PFSK-1 (cell line): ENCODE results near the gene ADGRL2.

Experiments
- FOXP2 ChIP-seq: optimal IDR thresholded peaks from 2 replicates; pipeline ENCODE3; 2011; ENCODE audit warnings: borderline replicate concordance, control low read depth, inconsistent platforms; ENCODE audit not compliant: insufficient read depth; ENCODE audit errors: extremely low read length, extremely low read depth
- POLR2AphosphoS5 ChIP-seq: IDR thresholded peaks from 2 replicates; pipeline ENCODE4 v1.6.1; 2012; ENCODE audit warnings: low read depth, mild to moderate bottlenecking, control low read depth, low read length, moderate library complexity
- SIN3A ChIP-seq: IDR thresholded peaks from 2 replicates; pipeline ENCODE4 v1.6.1; 2012; ENCODE audit warnings: mild to moderate bottlenecking, low read length, moderate library complexity, borderline replicate concordance; ENCODE audit not compliant: insufficient read depth
- TAF1 ChIP-seq: IDR thresholded peaks from 2 replicates; pipeline ENCODE4 v1.6.1; 2012; ENCODE audit warnings: low read length, control low read depth, borderline replicate concordance; ENCODE audit not compliant: insufficient read depth
- TF ChIP-seq, protein P1 (sequence below), 2 experiments: IDR thresholded peaks; 2 replicates each; pipeline versions ENCODE4 v1.6.1 to v1.8.0; 2011 to 2012; ENCODE audit warnings: low read depth in 2 of 2, low read length in 2 of 2, control low read depth in 1 of 2, inconsistent platforms in 1 of 2, mild to moderate bottlenecking in 1 of 2, moderate library complexity in 1 of 2; ENCODE audit not compliant: insufficient read depth in 1 of 2

The ADGRL2 gene

DNA sequence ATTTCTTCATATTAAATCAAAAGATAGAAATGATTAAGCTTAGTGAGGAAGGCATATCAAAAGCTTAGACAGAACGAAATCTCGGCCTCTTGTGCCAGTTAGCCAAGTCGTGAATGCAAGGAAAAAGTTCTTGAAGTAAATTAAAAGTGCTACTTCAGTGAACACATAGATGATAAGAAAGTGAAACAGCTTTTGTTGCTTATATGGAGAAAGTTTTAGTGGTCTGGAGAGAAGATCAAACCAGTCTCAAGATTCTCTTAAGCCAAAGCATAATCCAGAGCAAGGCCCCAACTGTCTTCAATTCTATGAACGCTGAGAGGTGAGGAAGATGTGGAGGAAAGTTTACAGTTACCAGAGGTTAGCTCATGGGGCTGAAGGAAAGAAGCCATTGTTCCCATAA lies 88.4 kb downstream of the ADGRL2 start:
- no peak for TF ChIP-seq POLR2AphosphoS5
- TF ChIP-seq, protein P1, sequence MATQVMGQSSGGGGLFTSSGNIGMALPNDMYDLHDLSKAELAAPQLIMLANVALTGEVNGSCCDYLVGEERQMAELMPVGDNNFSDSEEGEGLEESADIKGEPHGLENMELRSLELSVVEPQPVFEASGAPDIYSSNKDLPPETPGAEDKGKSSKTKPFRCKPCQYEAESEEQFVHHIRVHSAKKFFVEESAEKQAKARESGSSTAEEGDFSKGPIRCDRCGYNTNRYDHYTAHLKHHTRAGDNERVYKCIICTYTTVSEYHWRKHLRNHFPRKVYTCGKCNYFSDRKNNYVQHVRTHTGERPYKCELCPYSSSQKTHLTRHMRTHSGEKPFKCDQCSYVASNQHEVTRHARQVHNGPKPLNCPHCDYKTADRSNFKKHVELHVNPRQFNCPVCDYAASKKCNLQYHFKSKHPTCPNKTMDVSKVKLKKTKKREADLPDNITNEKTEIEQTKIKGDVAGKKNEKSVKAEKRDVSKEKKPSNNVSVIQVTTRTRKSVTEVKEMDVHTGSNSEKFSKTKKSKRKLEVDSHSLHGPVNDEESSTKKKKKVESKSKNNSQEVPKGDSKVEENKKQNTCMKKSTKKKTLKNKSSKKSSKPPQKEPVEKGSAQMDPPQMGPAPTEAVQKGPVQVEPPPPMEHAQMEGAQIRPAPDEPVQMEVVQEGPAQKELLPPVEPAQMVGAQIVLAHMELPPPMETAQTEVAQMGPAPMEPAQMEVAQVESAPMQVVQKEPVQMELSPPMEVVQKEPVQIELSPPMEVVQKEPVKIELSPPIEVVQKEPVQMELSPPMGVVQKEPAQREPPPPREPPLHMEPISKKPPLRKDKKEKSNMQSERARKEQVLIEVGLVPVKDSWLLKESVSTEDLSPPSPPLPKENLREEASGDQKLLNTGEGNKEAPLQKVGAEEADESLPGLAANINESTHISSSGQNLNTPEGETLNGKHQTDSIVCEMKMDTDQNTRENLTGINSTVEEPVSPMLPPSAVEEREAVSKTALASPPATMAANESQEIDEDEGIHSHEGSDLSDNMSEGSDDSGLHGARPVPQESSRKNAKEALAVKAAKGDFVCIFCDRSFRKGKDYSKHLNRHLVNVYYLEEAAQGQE (IDR thresholded peaks at IDR 0.05; ENCODE audit: insufficient read depth in 1 of 2, low read depth in 2 of 2, low read length in 2 of 2) = no peak
- no peak for TF ChIP-seq TAF1
- no peak for TF ChIP-seq FOXP2
- no peak for TF ChIP-seq SIN3A

DNA sequence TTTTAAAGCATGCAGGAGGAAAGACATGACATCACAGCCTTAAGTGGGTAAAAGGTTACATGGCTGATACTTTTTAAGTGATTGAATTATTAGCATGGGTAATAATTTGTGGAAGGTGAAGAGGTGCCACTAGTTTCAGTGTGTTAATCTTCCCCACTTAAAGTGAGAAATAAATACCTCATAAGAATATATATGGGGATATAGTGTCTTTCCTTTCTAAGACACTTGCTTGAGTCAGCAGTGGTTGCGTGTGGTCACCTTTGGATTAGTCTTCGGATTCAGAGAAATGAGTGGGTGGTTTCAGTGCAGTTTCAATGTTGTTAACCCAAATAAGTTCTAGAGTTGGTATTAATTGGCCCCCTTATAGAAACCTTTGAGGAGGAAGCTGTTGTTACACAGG lies 94.1 kb downstream of the ADGRL2 start:
- TF ChIP-seq, protein P1 (IDR thresholded peaks at IDR 0.05; ENCODE audit: insufficient read depth in 1 of 2, low read depth in 2 of 2, low read length in 2 of 2) = no peak
- TF ChIP-seq SIN3A (no peak), FOXP2 (no peak)

DNA sequence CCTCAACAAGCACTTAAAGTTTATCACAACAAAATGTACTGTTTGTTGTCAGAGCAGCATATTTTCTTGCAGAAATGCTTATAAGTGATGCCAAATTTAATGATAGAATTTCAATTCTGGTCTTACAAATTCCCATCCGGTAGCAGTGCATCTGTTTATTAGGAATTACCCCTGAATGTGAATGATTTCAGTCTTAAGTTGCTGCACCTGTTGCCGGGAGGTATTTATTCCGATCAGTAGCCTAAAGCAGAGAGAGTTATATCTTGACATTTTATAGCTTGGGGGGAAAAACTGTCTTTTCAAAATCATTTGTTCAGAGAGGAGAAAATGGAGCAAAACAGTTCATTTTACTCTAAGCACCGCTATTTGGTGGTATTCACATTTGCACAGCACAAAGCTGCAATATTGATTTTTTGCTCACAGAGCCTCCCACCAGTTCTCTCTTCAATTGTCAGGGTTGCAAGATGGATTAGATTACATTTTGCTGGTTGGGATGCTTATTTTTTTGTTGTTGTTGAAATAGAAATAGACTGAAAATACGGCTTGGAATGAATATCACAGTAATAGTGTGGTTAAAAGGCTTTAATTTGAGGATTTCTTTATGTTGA lies 98.6 kb downstream of the ADGRL2 start:
- TF ChIP-seq, protein P1 (IDR thresholded peaks at IDR 0.05; ENCODE audit: insufficient read depth in 1 of 2, low read depth in 2 of 2, low read length in 2 of 2) = no peak
- no peak for TF ChIP-seq TAF1
- no peak for TF ChIP-seq FOXP2
- no peak for TF ChIP-seq SIN3A
- no peak for TF ChIP-seq POLR2AphosphoS5

DNA sequence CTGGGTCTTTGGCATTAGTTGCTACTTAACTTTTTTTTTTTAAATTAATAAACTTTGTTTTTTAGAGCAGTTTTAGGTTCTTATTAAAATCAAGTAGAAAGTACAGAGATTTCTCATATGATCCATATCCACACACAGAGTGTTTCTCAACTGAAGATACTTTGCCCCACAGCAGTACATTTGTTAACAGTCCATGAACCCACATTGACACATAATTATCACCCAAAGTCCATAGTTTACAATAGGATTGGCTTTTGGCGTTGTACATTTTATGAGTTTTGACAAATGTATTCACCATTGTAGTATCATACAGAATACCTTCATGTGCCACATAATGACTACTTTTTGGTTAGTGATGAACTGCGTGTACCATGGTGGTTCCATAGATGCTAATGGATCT lies 106.8 kb downstream of the ADGRL2 start:
- TF ChIP-seq POLR2AphosphoS5 (no peak), SIN3A (no peak), FOXP2 (no peak), TAF1 (no peak)
- TF ChIP-seq, protein P1 (IDR thresholded peaks at IDR 0.05; ENCODE audit: insufficient read depth in 1 of 2, low read depth in 2 of 2, low read length in 2 of 2) = no peak

DNA sequence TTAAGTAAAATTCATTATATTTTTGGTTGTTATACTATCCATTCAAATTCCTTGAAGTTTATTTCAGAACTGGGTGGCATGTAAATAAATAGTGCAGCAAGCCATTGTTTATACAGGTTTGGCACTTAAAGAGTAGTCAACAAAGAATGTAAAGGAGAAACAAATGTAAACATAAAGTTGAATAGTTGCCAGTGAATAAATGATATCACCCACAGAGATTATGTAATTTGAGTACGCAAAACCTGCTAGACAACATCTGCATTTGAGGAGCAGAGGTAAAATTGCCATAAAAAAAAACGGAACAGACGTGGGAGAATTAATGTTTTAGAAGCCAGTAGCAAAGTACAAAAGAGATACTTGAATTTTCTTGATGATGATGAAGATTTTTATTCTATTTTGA lies 111.6 kb downstream of the ADGRL2 start:
- TF ChIP-seq POLR2AphosphoS5 (no peak), FOXP2 (no peak), TAF1 (no peak)
- TF ChIP-seq, protein P1 (IDR thresholded peaks at IDR 0.05; ENCODE audit: insufficient read depth in 1 of 2, low read depth in 2 of 2, low read length in 2 of 2) = no peak
